ENCODE results near the gene RHOV.
A peak's percentile ranks its signal among the peaks of the same experiment; 100 is the strongest.

RHOV gene

GRCh38 chr15:40891810-40892446 is 17.9 kb upstream of the RHOV start:
- DNase-seq (ENCODE audit: low spot score), result peak; percentile 68
- TF ChIP-seq CTCF (IDR thresholded peaks at IDR 0.05; ENCODE audit: borderline replicate concordance, control extremely low read depth, extremely low read depth, insufficient read depth, missing control alignments), result peak; percentile 72
- in situ Hi-C loops (cut with MboI; ENCODE audit: low sequenced_read_pairs, unreplicated experiment), result loop anchor here (5.0 kb wide), 1 partner anchor 40 kb away; no protein-coding TSS in a partner anchor

GRCh38 chr15:40891138-40891537 is 17.1 kb upstream of the RHOV start:
- in situ Hi-C loops (cut with MboI; ENCODE audit: low sequenced_read_pairs, unreplicated experiment), result loop anchor here (5.0 kb wide), 1 partner anchor 39 kb away; no protein-coding TSS in a partner anchor
- TF ChIP-seq CTCF (IDR thresholded peaks at IDR 0.05; ENCODE audit: borderline replicate concordance, control extremely low read depth, extremely low read depth, insufficient read depth, missing control alignments), result no peak
- no peak for DNase-seq (ENCODE audit: low spot score)

- in situ Hi-C loops (cut with MboI; ENCODE audit: low sequenced_read_pairs, unreplicated experiment), result no loop called here
- DNase-seq (ENCODE audit: low spot score), result no peak
- TF ChIP-seq CTCF (IDR thresholded peaks at IDR 0.05; ENCODE audit: borderline replicate concordance, control extremely low read depth, extremely low read depth, insufficient read depth, missing control alignments), result no peak
These were observed 15.1 kb upstream of the RHOV start for GRCh38 chr15:40889112-40889511.

GRCh38 chr15:40886586-40886985 is 12.6 kb upstream of the RHOV start:
- in situ Hi-C loops (cut with MboI; ENCODE audit: low sequenced_read_pairs, unreplicated experiment), result no loop called here
- TF ChIP-seq CTCF (IDR thresholded peaks at IDR 0.05; ENCODE audit: borderline replicate concordance, control extremely low read depth, extremely low read depth, insufficient read depth, missing control alignments), result no peak
- DNase-seq (ENCODE audit: low spot score), result no peak

GRCh38 chr15:40881351-40881750 is 7.3 kb upstream of the RHOV start:
- in situ Hi-C loops (cut with MboI; ENCODE audit: low sequenced_read_pairs, unreplicated experiment), result no loop called here
- TF ChIP-seq CTCF (IDR thresholded peaks at IDR 0.05; ENCODE audit: borderline replicate concordance, control extremely low read depth, extremely low read depth, insufficient read depth, missing control alignments), result no peak
- DNase-seq (ENCODE audit: low spot score), result no peak

GRCh38 chr15:40879609-40880008 is 5.6 kb upstream of the RHOV start:
- TF ChIP-seq CTCF (IDR thresholded peaks at IDR 0.05; ENCODE audit: borderline replicate concordance, control extremely low read depth, extremely low read depth, insufficient read depth, missing control alignments), result no peak
- DNase-seq (ENCODE audit: low spot score), result no peak
- in situ Hi-C loops (cut with MboI; ENCODE audit: low sequenced_read_pairs, unreplicated experiment), result no loop called here

All from GM13976 (cell line).